SK-N-SH treated with all-trans-retinoic acid at 6 μM for 48 hours (cell line): Measurements from ENCODE around the gene PODXL.

Experiments used
- ARNTL ChIP-seq: fragments of 450-650 bp; formaldehyde crosslinking; IDR thresholded peaks from 2 replicates; pipeline ENCODE4 v1.5.0; 2020; ENCODE audit warnings: low read depth, mild to moderate bottlenecking, moderate library complexity, borderline replicate concordance
- BACH2 ChIP-seq: fragments of 250-450 bp; sonication (Bioruptor Pico); IDR thresholded peaks from 2 replicates; pipeline ENCODE4 v1.9.0; 2021; ENCODE audit warnings: mild to moderate bottlenecking, borderline replicate concordance
- ESRRG ChIP-seq: fragments of 250-450 bp; sonication (Bioruptor Pico); IDR thresholded peaks from 2 replicates; pipeline ENCODE4 v1.6.1; 2021; ENCODE audit warnings: mild to moderate bottlenecking
- ISL1 ChIP-seq: fragments of 250-450 bp; sonication (Bioruptor Pico); IDR thresholded peaks from 2 replicates; pipeline ENCODE4 v2.1.2; 2022; ENCODE audit warnings: mild to moderate bottlenecking, moderate library complexity
- RARB ChIP-seq: fragments of 250-450 bp; sonication (Bioruptor Pico); IDR thresholded peaks from 2 replicates; pipeline ENCODE4 v1.8.0; 2021; ENCODE audit warnings: mild to moderate bottlenecking, moderate library complexity
- SNAI2 ChIP-seq: fragments of 250-450 bp; sonication (Bioruptor Pico); IDR thresholded peaks from 2 replicates; pipeline ENCODE4 v1.5.0; 2020; ENCODE audit warnings: mild to moderate bottlenecking, moderate library complexity
- TCF4 ChIP-seq: fragments of 250-450 bp; sonication (Bioruptor Pico); IDR thresholded peaks from 2 replicates; pipeline ENCODE4 v1.8.0; 2021; ENCODE audit warnings: mild to moderate bottlenecking, moderate library complexity, borderline replicate concordance
- ZC3H10 ChIP-seq: fragments of 250-450 bp; sonication (Bioruptor Pico); IDR thresholded peaks from 2 replicates; pipeline ENCODE4 v1.5.1; 2021; ENCODE audit warnings: mild to moderate bottlenecking, moderate library complexity
- ZFP3 ChIP-seq: fragments of 250-450 bp; sonication (Bioruptor Pico); IDR thresholded peaks from 2 replicates; pipeline ENCODE4 v1.5.0; 2020; ENCODE audit warnings: mild to moderate bottlenecking, moderate library complexity
- ZNF8 ChIP-seq: fragments of 450-650 bp; formaldehyde crosslinking; IDR thresholded peaks from 2 replicates; pipeline ENCODE4 v1.5.0; 2020; ENCODE audit warnings: mild to moderate bottlenecking, moderate library complexity
- TF ChIP-seq, protein P1 (sequence below): fragments of 250-450 bp; sonication (Bioruptor Pico); IDR thresholded peaks from 2 replicates; pipeline ENCODE4 v1.8.0; 2021; ENCODE audit warnings: low read depth, mild to moderate bottlenecking, moderate library complexity, borderline replicate concordance
- TF ChIP-seq, protein P2 (sequence below): fragments of 250-450 bp; sonication (Bioruptor Pico); IDR thresholded peaks from 2 replicates; pipeline ENCODE4 v1.5.1; 2021; ENCODE audit warnings: mild to moderate bottlenecking, moderate library complexity
- TF ChIP-seq, protein P3 (sequence below): fragments of 250-450 bp; sonication (Bioruptor Pico); IDR thresholded peaks from 2 replicates; pipeline ENCODE4 v1.8.0; 2020; ENCODE audit warnings: mild to moderate bottlenecking, moderate library complexity, borderline replicate concordance

DNA sequence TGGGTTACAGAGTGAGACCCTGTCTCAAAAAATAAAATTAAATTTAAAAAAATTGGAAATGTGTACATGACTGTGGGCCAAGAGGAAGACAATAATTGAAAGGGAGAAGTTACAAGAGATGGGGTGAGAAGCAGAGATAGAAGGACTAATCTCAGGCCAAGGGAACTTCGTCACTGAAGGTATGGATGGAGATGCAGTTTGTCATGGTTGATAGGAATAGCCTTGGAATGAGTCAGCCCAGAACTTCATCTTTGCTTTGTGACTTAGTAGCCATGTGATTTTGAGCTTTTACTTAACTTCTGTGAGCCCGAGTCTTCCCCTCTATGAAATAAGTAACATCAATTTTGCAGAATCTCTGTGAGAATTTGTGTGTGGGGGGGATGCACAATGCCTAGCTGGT, 6.5 kb upstream of the PODXL start:
- TF ChIP-seq RARB (CRISPR knock-in tag) (no peak), ZNF8 (CRISPR knock-in tag) (no peak), TCF4 (CRISPR knock-in tag) (no peak), ISL1 (CRISPR knock-in tag) (no peak), BACH2 (CRISPR knock-in tag) (no peak), SNAI2 (CRISPR knock-in tag) (no peak), ZFP3 (no peak), ESRRG (no peak), ZC3H10 (CRISPR knock-in tag) (no peak), ARNTL (CRISPR knock-in tag) (no peak)
- TF ChIP-seq, protein P1, sequence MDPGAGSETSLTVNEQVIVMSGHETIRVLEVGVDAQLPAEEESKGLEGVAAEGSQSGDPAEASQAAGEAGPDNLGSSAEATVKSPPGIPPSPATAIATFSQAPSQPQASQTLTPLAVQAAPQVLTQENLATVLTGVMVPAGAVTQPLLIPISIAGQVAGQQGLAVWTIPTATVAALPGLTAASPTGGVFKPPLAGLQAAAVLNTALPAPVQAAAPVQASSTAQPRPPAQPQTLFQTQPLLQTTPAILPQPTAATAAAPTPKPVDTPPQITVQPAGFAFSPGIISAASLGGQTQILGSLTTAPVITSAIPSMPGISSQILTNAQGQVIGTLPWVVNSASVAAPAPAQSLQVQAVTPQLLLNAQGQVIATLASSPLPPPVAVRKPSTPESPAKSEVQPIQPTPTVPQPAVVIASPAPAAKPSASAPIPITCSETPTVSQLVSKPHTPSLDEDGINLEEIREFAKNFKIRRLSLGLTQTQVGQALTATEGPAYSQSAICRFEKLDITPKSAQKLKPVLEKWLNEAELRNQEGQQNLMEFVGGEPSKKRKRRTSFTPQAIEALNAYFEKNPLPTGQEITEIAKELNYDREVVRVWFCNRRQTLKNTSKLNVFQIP (CRISPR knock-in tag), result no peak
- TF ChIP-seq, protein P2, sequence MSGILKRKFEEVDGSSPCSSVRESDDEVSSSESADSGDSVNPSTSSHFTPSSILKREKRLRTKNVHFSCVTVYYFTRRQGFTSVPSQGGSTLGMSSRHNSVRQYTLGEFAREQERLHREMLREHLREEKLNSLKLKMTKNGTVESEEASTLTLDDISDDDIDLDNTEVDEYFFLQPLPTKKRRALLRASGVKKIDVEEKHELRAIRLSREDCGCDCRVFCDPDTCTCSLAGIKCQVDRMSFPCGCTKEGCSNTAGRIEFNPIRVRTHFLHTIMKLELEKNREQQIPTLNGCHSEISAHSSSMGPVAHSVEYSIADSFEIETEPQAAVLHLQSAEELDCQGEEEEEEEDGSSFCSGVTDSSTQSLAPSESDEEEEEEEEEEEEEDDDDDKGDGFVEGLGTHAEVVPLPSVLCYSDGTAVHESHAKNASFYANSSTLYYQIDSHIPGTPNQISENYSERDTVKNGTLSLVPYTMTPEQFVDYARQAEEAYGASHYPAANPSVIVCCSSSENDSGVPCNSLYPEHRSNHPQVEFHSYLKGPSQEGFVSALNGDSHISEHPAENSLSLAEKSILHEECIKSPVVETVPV (CRISPR knock-in tag), result no peak
- TF ChIP-seq, protein P3, sequence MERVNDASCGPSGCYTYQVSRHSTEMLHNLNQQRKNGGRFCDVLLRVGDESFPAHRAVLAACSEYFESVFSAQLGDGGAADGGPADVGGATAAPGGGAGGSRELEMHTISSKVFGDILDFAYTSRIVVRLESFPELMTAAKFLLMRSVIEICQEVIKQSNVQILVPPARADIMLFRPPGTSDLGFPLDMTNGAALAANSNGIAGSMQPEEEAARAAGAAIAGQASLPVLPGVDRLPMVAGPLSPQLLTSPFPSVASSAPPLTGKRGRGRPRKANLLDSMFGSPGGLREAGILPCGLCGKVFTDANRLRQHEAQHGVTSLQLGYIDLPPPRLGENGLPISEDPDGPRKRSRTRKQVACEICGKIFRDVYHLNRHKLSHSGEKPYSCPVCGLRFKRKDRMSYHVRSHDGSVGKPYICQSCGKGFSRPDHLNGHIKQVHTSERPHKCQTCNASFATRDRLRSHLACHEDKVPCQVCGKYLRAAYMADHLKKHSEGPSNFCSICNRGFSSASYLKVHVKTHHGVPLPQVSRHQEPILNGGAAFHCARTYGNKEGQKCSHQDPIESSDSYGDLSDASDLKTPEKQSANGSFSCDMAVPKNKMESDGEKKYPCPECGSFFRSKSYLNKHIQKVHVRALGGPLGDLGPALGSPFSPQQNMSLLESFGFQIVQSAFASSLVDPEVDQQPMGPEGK (CRISPR knock-in tag), result no peak
